ENCODE measurements around the gene TMEM141. TPM values are rescaled to one million over a fixed set of nuclear protein-coding genes. Genes with fewer than 3 reads are reported as not detected.

Gene TMEM141
- total and polyA plus RNA-seq, 11 donors: 45.6 to 122 (median 66.9) TPM

DNA sequence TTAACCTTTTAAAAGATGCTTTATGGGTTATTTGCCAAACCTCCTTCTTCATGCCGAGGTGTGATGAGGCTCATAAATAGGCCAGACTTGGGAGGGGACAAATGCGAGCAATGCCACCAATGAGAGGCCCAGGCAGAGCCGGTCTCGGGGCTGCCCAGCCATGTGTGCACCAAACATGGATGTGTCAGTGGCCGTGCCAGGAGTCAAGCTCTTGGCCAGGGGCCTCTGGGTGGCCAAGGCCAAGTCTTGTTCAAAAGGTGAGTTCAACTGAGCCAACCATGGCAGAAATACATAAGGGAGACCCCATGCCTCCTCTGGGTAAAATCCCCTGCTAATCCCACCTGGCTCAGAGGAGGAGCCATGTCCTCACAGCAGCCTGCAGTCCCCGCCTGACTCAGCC is 16.0 kb upstream of the TMEM141 start:
- peak in 1 of 4 donors; percentile 24 for ATAC-seq
- DNase-seq: no peak
- no peak overlapping the region for H3K27ac ChIP-seq
- no peaks in the 10 kb centered on the region for H3K4me1 ChIP-seq
- 59 to 70% (median 69%) methylated on average over 6 of the region's 6 CpGs for WGBS, 4 donors
- peaks cover 0 to 9% (median 5%) of the 10 kb centered on the region in 12 donors for H3K9me3 ChIP-seq
- no peaks in the 10 kb centered on the region for H3K36me3 ChIP-seq
- no peaks in the 10 kb centered on the region for H3K27me3 ChIP-seq
- intact Hi-C loops (cut with DNase I): no loop called here
- H3K4me3 ChIP-seq: no peak overlapping the region
- TF ChIP-seq POLR2A (IDR thresholded peaks at IDR 0.05): no peak
- TF ChIP-seq, protein P1, sequence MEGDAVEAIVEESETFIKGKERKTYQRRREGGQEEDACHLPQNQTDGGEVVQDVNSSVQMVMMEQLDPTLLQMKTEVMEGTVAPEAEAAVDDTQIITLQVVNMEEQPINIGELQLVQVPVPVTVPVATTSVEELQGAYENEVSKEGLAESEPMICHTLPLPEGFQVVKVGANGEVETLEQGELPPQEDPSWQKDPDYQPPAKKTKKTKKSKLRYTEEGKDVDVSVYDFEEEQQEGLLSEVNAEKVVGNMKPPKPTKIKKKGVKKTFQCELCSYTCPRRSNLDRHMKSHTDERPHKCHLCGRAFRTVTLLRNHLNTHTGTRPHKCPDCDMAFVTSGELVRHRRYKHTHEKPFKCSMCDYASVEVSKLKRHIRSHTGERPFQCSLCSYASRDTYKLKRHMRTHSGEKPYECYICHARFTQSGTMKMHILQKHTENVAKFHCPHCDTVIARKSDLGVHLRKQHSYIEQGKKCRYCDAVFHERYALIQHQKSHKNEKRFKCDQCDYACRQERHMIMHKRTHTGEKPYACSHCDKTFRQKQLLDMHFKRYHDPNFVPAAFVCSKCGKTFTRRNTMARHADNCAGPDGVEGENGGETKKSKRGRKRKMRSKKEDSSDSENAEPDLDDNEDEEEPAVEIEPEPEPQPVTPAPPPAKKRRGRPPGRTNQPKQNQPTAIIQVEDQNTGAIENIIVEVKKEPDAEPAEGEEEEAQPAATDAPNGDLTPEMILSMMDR (IDR thresholded peaks at IDR 0.05): no peak

DNA sequence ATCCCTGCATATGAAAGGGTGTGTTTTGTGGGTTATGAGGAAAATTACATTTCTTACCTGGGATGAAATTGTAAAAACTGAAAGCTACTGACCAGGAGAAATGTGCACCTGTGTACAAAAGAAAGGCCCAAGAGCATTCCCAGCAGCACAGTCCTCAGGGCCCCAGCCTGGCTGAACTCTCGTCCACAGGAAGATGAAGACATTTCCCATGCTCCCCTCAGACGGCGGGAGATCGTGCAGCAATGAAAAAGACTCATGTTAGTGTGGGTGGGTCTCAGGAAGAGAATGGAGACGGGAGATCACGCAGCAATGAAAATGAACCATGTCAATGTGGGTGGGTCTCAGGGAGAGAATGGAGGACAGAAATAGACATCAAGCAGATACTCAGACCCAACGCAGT is 14.2 kb upstream of the TMEM141 start:
- 45 to 54% (median 49%) methylated on average over 7 of the region's 7 CpGs for WGBS, 4 donors
- H3K4me1 ChIP-seq: no peaks in the 10 kb centered on the region
- no peak for ATAC-seq
- H3K27ac ChIP-seq: no peak overlapping the region
- no peak overlapping the region for H3K4me3 ChIP-seq
- intact Hi-C loops (cut with DNase I): no loop called here
- no peak for DNase-seq
- no peaks in the 10 kb centered on the region for H3K36me3 ChIP-seq
- TF ChIP-seq, protein P1 (IDR thresholded peaks at IDR 0.05): no peak
- no peak for TF ChIP-seq POLR2A (IDR thresholded peaks at IDR 0.05)
- no peaks in the 10 kb centered on the region for H3K27me3 ChIP-seq
- H3K9me3 ChIP-seq: peaks cover 0 to 9% (median 5%) of the 10 kb centered on the region in 12 donors

DNA sequence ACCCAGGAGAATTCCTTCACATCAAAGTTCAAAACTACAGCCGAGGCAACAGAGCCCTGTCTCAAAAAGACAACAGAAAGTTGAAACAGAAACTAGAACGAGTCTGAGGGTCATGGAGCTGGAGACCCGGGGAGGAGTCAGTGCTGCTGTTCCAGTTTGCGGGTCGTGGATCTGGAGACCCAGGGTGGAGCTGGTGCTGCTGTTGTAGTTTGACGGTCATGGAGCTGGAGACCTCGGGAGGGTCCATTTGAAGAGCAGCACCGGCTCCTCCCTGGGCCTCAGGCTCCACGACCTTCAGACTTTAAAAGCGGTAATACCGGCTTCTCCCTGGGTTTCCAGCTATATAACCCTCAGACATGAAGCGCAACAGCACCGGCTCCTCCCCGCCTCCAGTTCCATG is 13.8 kb upstream of the TMEM141 start:
- H3K27ac ChIP-seq: no peak overlapping the region
- H3K4me1 ChIP-seq: no peaks in the 10 kb centered on the region
- no peak for TF ChIP-seq POLR2A (IDR thresholded peaks at IDR 0.05)
- TF ChIP-seq, protein P1 (IDR thresholded peaks at IDR 0.05): no peak
- peaks cover 0 to 9% (median 5%) of the 10 kb centered on the region in 12 donors for H3K9me3 ChIP-seq
- DNase-seq (no peak), ATAC-seq (peak in 1 of 4 donors; percentile 12)
- no peaks in the 10 kb centered on the region for H3K36me3 ChIP-seq
- no peaks in the 10 kb centered on the region for H3K27me3 ChIP-seq
- 76 to 84% (median 81%) methylated on average over 12 to 14 of the region's 14 CpGs for WGBS, 4 donors
- intact Hi-C loops (cut with DNase I): no loop called here
- no peak overlapping the region for H3K4me3 ChIP-seq

DNA sequence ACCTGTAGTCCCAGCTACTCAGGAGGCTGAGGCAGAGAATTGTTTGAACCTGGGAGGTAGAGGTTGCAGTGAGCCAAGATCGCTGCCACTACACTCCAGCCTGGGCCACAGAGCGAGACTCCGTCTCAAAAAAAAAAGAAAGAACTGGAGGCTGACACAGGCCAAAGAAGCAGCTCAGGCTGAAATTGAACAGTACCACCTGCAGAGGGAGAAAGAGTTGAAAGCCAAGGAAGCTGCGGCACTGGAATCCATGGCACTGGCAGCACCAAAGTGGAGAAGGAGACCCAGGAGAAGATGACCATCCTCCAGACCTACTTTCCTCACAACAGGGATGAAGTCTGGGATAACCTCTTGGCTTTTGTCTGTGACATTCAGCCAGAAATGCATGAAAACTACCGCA is 11.3 kb upstream of the TMEM141 start:
- no peaks in the 10 kb centered on the region for H3K9me3 ChIP-seq
- no peaks in the 10 kb centered on the region for H3K4me1 ChIP-seq
- no peak overlapping the region for H3K4me3 ChIP-seq
- DNase-seq (no peak), ATAC-seq (no peak)
- intact Hi-C loops (cut with DNase I): loop anchor here in 3 of 10 donors (10.0 kb wide), 3 partner anchors 285 to 455 kb away; partner anchors contain the start of genes CYSRT1 (in 1 of the 3), RNF208 (in 1 of the 3), RNF224 (in 1 of the 3) and SLC34A3 (in 1 of the 3)
- no peak overlapping the region for H3K27ac ChIP-seq
- 61 to 73% (median 69%) methylated on average over 5 of the region's 5 CpGs for WGBS, 4 donors
- H3K27me3 ChIP-seq: no peaks in the 10 kb centered on the region
- no peaks in the 10 kb centered on the region for H3K36me3 ChIP-seq
- TF ChIP-seq, protein P1 (IDR thresholded peaks at IDR 0.05): no peak
- no peak for TF ChIP-seq POLR2A (IDR thresholded peaks at IDR 0.05)

Measured in heart left ventricle (tissue), 16 donors.